SK-N-MC (cell line): ENCODE measurements around the gene REPS1.

Source experiments
- DNase-seq: peaks from one replicate; pipeline ENCODE4 v3.0.0-alpha.2; 2011; ENCODE audit warnings: low read depth, low spot score
- H3K27ac ChIP-seq: fragments of 200-600 bp; sonication (generic); 2 replicates; pipeline ENCODE4 v1.5.1; 2016; ENCODE audit warnings: mixed run types
- H3K36me3 ChIP-seq: fragments of 200-600 bp; sonication (generic); 2 replicates; pipeline ENCODE4 v1.6.1; 2017; ENCODE audit warnings: antibody characterized with exemption, low read length, mixed read lengths; ENCODE audit not compliant: insufficient read depth
- H3K4me3 ChIP-seq: fragments of 200-600 bp; sonication (generic); 2 replicates; pipeline ENCODE4 v1.5.1; 2016
- H3K9ac ChIP-seq: fragments of 200-600 bp; sonication (generic); 2 replicates; pipeline ENCODE4 v1.8.0; 2017; ENCODE audit warnings: mixed run types, mixed read lengths; ENCODE audit not compliant: insufficient read length
- H3K9me3 ChIP-seq: fragments of 200-600 bp; sonication (generic); 2 replicates; pipeline ENCODE4 v1.6.1; 2017; ENCODE audit warnings: low read depth, mild to moderate bottlenecking, antibody characterized with exemption, low read length, moderate library complexity, mixed read lengths
- EZH2 ChIP-seq: fragments of 200-600 bp; sonication (generic); IDR thresholded peaks from one replicate; pipeline ENCODE4 v1.6.1; 2017; ENCODE audit warnings: antibody characterized with exemption
- FOXP2 ChIP-seq: optimal IDR thresholded peaks from 2 replicates; pipeline ENCODE3; 2011; ENCODE audit warnings: mild to moderate bottlenecking, moderate library complexity; ENCODE audit not compliant: insufficient read depth; ENCODE audit errors: extremely low read length, control extremely low read depth
- POLR2AphosphoS5 ChIP-seq: IDR thresholded peaks from 2 replicates; pipeline ENCODE4 v1.6.1; 2012; ENCODE audit warnings: mild to moderate bottlenecking, low read depth, low read length, borderline replicate concordance

The REPS1 gene

GRCh38 chr6:138977646-138978167 is 10.3 kb downstream of the REPS1 start:
- no peak for DNase-seq
- no peak for TF ChIP-seq FOXP2
- TF ChIP-seq POLR2AphosphoS5, result no peak
- TF ChIP-seq EZH2, result no peak
- no peak overlapping the region for H3K9ac ChIP-seq
- peaks cover 2% of the 10 kb centered on the region; the same call in 1 of the 2 replicates for H3K36me3 ChIP-seq
- H3K27ac ChIP-seq, result no peak overlapping the region
- no peak overlapping the region for H3K4me3 ChIP-seq
- H3K9me3 ChIP-seq, result no peaks in the 10 kb centered on the region

- Histone ChIP-seq H3K9ac (no peak overlapping the region), H3K36me3 (no peaks in the 10 kb centered on the region), H3K27ac (no peak overlapping the region; the same call in 1 of the 2 replicates), H3K4me3 (no peak overlapping the region), H3K9me3 (no peaks in the 10 kb centered on the region)
- no peak for DNase-seq
- TF ChIP-seq FOXP2 (no peak), POLR2AphosphoS5 (no peak), EZH2 (no peak)
These were observed 10.8 kb downstream of the REPS1 start for GRCh38 chr6:138977242-138977641.

- DNase-seq, result no peak
- TF ChIP-seq FOXP2, result no peak
- TF ChIP-seq POLR2AphosphoS5, result no peak
- no peak for TF ChIP-seq EZH2
- H3K4me3 ChIP-seq, result no peak overlapping the region
These were observed 12.2 kb downstream of the REPS1 start for GRCh38 chr6:138975815-138976214.

GRCh38 chr6:138973466-138974153 is 14.4 kb downstream of the REPS1 start:
- TF ChIP-seq POLR2AphosphoS5, result no peak
- no peak for TF ChIP-seq FOXP2
- no peak for TF ChIP-seq EZH2
- no peaks in the 10 kb centered on the region for H3K9me3 ChIP-seq
- DNase-seq, result no peak
- peak overlapping the region; percentile 14; the same call in 1 of the 2 replicates for H3K27ac ChIP-seq
- peak overlapping the region; percentile 14 for H3K9ac ChIP-seq
- H3K36me3 ChIP-seq, result no peaks in the 10 kb centered on the region
- H3K4me3 ChIP-seq, result no peak overlapping the region

More at GRCh38 chr6:138975815-138976214, 12.2 kb downstream of the REPS1 start:
- peak overlapping the region; percentile 20; the same call in 1 of the 2 replicates for H3K27ac ChIP-seq
- no peaks in the 10 kb centered on the region for H3K9me3 ChIP-seq
- H3K9ac ChIP-seq, result no peak overlapping the region
- H3K36me3 ChIP-seq, result no peaks in the 10 kb centered on the region

- peak overlapping the region; percentile 59 for H3K4me3 ChIP-seq
- H3K36me3 ChIP-seq, result no peaks in the 10 kb centered on the region
- TF ChIP-seq EZH2 (no peak), POLR2AphosphoS5 (no peak), FOXP2 (no peak)
- no peaks in the 10 kb centered on the region for H3K9me3 ChIP-seq
- peak overlapping the region; percentile 69 for H3K27ac ChIP-seq
- no peak overlapping the region for H3K9ac ChIP-seq
- no peak for DNase-seq
These were observed 15.8 kb downstream of the REPS1 start for GRCh38 chr6:138972226-138972665.

GRCh38 chr6:138971601-138972000 is 16.5 kb downstream of the REPS1 start:
- Histone ChIP-seq H3K27ac (peak overlapping the region; percentile 69), H3K36me3 (no peaks in the 10 kb centered on the region), H3K9ac (no peak overlapping the region), H3K4me3 (peak overlapping the region; percentile 59), H3K9me3 (no peaks in the 10 kb centered on the region)
- no peak for DNase-seq
- no peak for TF ChIP-seq POLR2AphosphoS5
- TF ChIP-seq FOXP2, result no peak
- TF ChIP-seq EZH2, result no peak

GRCh38 chr6:138970856-138971425 is 17.1 kb downstream of the REPS1 start:
- Histone ChIP-seq H3K9ac (no peak overlapping the region), H3K9me3 (no peaks in the 10 kb centered on the region), H3K27ac (peak overlapping the region; percentile 69; the same call in 1 of the 2 replicates), H3K36me3 (no peaks in the 10 kb centered on the region), H3K4me3 (peak overlapping the region; percentile 59; the same call in 1 of the 2 replicates)
- no peak for DNase-seq
- TF ChIP-seq FOXP2 (no peak), POLR2AphosphoS5 (no peak), EZH2 (no peak)

GRCh38 chr6:138970159-138970558 is 17.9 kb downstream of the REPS1 start:
- Histone ChIP-seq H3K27ac (no peak overlapping the region), H3K9me3 (no peaks in the 10 kb centered on the region), H3K4me3 (no peak overlapping the region), H3K36me3 (no peaks in the 10 kb centered on the region), H3K9ac (no peak overlapping the region)
- no peak for TF ChIP-seq FOXP2
- TF ChIP-seq EZH2, result no peak
- TF ChIP-seq POLR2AphosphoS5, result no peak
- DNase-seq, result no peak

- TF ChIP-seq POLR2AphosphoS5 (no peak), FOXP2 (no peak), EZH2 (no peak)
- Histone ChIP-seq H3K4me3 (no peak overlapping the region), H3K36me3 (no peaks in the 10 kb centered on the region)
These were observed 21.2 kb downstream of the REPS1 start for GRCh38 chr6:138966870-138967269.

More at GRCh38 chr6:138966870-138967269, 21.2 kb downstream of the REPS1 start:
- H3K9ac ChIP-seq, result no peak overlapping the region
- no peaks in the 10 kb centered on the region for H3K9me3 ChIP-seq
- no peak for DNase-seq
- no peak overlapping the region for H3K27ac ChIP-seq
